Measurements from ENCODE around the gene PALLD.

DNA sequence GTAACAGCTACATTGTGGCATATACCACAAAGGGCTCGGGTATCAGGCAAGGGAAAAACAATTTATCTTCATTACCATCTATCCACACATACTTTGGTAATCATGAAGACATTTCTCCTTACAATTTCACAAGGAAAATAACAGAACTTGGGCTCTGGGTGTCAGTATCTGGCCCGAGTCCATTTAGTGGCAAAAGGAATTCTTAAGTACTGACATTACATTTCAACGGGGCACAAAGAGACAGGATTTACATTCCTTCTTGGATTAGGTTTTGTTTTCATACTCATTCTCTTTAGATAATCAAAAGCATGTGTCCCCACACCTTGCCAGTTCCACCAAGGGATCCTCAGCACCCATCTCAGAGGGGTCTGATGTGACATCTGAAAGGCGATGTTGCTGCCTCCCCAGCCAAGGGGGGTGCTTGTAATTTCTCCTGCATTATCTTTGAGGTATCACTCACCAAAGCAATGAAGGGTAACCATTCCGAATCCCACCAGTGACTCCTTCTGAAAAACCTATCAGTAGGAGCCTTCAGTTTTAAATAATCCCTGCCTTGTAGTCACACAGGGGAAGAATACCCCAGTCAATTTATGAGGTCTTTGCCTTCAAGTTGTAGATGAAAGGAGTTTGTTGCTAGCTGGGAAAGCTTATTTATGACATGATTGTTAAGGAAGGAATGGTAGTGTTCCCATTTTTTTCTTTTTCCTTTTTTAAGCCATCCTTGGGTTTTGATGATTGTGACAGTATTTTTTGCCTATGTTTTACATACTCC, 118.6 kb downstream of the PALLD start:
- TF ChIP-seq, protein P1, sequence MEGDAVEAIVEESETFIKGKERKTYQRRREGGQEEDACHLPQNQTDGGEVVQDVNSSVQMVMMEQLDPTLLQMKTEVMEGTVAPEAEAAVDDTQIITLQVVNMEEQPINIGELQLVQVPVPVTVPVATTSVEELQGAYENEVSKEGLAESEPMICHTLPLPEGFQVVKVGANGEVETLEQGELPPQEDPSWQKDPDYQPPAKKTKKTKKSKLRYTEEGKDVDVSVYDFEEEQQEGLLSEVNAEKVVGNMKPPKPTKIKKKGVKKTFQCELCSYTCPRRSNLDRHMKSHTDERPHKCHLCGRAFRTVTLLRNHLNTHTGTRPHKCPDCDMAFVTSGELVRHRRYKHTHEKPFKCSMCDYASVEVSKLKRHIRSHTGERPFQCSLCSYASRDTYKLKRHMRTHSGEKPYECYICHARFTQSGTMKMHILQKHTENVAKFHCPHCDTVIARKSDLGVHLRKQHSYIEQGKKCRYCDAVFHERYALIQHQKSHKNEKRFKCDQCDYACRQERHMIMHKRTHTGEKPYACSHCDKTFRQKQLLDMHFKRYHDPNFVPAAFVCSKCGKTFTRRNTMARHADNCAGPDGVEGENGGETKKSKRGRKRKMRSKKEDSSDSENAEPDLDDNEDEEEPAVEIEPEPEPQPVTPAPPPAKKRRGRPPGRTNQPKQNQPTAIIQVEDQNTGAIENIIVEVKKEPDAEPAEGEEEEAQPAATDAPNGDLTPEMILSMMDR (IDR thresholded peaks at IDR 0.05; ENCODE audit: low read length), result no peak
- no peak for TF ChIP-seq EZH2 (IDR thresholded peaks at IDR 0.05; ENCODE audit: borderline replicate concordance, low read length)
